GM23248 (cell line): ENCODE results near the gene AP2S1.

ENCODE experiments used
- EZH2 ChIP-seq: fragments of 200-600 bp; sonication (generic); IDR thresholded peaks from 2 replicates; pipeline ENCODE4 v1.6.1; 2018; ENCODE audit warnings: antibody characterized with exemption, mild to moderate bottlenecking; ENCODE audit not compliant: insufficient read depth, poor library complexity, severe bottlenecking
- EZH2phosphoT487 ChIP-seq: fragments of 200-600 bp; sonication (generic); IDR thresholded peaks from 2 replicates; pipeline ENCODE4 v1.6.1; 2018; ENCODE audit warnings: antibody characterized with exemption, moderate library complexity, mild to moderate bottlenecking, low read depth; ENCODE audit not compliant: insufficient read depth

GRCh38 chr19:46798713-46799112 lies 51.9 kb downstream of the AP2S1 start:
- TF ChIP-seq EZH2 = no peak
- no peak for TF ChIP-seq EZH2phosphoT487
